Epithelial cell of proximal tubule (primary cell): Measurements from ENCODE around the gene CPVL. TPM values are rescaled to one million over a fixed set of nuclear protein-coding genes. Genes with fewer than 3 reads are reported as not detected.

Source experiments
- DNase-seq: peaks from one replicate; pipeline ENCODE4 v3.0.0-alpha.2; 2011; ENCODE audit warnings: low read depth
- H3K4me3 ChIP-seq: 2 replicates; pipeline ENCODE4 v1.5.1; 2011; ENCODE audit warnings: low read depth, mild to moderate bottlenecking, low read length
- total RNA-seq: library from RNA; depleted of rRNA; stranded (reverse); fragments of >200 nt; gene quantifications from 2 replicates; pipeline ENCODE4 v1.2.3, GENCODE V29; 2015
- TF ChIP-seq, protein P1 (sequence below): conservative IDR thresholded peaks from 2 replicates; pipeline ENCODE4 v1.5.1; 2012; ENCODE audit warnings: low read depth, mild to moderate bottlenecking, low read length

The CPVL gene
- total RNA-seq, 1 donor from 2014 or later = 12.0 TPM

DNA sequence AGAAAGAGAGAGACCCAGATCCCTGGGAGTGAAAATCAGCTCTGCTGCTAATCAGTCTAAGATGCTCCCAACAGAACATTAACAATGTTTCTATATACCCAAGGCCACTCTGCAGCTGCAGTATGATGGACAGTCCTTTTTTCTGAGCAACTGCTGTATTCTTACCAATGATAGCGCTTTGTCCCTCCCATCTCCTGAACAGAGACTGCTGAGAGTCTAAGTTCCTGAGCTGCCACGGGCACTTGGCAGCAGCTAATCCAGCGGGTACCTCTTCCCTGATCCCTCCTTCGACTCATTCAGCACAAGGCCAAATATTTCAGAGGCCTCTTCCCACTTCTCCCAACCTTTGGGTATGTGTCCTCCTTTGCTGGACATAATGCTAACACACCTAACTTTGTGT lies 7.7 kb downstream of the CPVL start:
- TF ChIP-seq, protein P1, sequence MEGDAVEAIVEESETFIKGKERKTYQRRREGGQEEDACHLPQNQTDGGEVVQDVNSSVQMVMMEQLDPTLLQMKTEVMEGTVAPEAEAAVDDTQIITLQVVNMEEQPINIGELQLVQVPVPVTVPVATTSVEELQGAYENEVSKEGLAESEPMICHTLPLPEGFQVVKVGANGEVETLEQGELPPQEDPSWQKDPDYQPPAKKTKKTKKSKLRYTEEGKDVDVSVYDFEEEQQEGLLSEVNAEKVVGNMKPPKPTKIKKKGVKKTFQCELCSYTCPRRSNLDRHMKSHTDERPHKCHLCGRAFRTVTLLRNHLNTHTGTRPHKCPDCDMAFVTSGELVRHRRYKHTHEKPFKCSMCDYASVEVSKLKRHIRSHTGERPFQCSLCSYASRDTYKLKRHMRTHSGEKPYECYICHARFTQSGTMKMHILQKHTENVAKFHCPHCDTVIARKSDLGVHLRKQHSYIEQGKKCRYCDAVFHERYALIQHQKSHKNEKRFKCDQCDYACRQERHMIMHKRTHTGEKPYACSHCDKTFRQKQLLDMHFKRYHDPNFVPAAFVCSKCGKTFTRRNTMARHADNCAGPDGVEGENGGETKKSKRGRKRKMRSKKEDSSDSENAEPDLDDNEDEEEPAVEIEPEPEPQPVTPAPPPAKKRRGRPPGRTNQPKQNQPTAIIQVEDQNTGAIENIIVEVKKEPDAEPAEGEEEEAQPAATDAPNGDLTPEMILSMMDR = no peak
- no peak overlapping the region for H3K4me3 ChIP-seq
- no peak for DNase-seq

DNA sequence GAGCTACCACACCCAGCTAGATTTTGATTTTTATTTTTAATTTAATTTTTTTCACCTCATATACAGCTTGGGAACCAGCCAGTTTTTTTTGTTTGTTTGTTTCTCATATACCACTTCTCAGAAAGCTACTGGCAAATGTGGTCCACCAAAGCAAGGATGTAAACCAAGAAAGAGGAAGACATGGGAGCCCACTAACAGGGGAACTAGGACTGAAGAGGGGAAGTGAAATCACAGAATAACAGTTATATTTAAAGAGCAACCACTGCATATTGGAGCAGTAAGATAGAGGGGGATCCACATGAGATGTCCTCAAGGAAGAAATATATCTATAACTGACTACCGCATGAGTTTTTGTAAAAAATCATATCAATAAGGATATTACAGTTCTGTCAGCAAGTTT lies 10.5 kb downstream of the CPVL start:
- TF ChIP-seq, protein P1 = no peak
- H3K4me3 ChIP-seq = no peak overlapping the region
- no peak for DNase-seq

DNA sequence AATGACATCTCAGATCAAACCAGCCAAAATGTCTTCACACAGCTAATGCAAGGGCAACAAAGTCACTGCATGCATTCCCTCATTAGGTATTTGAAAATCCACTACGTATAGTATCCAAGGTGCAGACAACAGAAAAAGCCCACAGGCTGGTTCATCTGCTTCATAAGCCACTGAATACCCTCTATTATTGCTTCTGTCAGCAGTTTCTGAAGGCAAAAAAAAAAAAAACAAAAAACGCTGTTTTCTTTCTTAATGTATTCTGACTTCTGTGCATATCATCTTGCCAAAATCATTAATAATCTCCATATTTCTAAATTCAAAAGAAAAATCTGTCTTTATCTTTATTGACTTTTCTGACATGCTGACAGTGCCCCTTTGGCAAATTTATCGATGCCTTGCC lies 13.4 kb downstream of the CPVL start:
- H3K4me3 ChIP-seq = no peak overlapping the region
- no peak for DNase-seq
- TF ChIP-seq, protein P1 = no peak

DNA sequence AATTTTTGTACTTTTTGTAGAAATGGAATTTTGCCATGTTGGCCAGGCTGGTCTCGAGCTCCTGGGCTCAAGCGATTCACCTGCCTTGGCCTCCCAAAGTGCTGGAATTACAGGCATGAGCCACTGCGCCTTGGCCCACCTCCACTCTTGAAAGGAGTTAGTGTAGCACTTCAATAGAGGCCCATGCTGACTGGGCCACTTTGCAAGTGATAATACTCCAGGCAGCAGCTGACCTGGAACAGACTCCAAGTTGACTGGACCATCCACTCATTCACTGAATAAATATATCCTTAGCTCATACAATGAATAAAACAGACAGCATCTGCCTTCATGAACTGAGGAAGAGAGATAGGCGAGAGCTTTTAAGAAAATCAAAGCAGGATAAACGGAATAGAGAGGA lies 14.7 kb downstream of the CPVL start:
- DNase-seq = no peak
- no peak overlapping the region for H3K4me3 ChIP-seq
- TF ChIP-seq, protein P1 = no peak

DNA sequence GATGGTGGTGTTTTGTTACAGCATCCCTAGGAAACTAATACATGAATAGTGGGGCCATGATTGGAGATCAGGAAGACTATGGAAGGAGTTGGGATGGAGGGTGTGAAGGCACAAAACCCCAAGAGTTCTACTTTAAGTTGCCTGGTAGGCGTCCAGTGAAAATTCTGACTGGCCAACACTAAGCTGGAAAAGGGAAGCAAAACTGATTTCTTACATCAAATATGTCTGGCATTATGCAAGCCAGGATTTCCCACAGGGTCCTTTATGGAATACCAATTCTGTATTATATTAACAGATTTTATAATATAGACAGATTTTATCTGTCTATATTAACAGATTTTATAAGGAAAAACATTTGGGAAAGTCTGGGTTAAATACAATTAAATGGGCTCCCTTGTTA lies 16.2 kb downstream of the CPVL start:
- TF ChIP-seq, protein P1 = no peak
- H3K4me3 ChIP-seq = no peak overlapping the region
- no peak for DNase-seq

DNA sequence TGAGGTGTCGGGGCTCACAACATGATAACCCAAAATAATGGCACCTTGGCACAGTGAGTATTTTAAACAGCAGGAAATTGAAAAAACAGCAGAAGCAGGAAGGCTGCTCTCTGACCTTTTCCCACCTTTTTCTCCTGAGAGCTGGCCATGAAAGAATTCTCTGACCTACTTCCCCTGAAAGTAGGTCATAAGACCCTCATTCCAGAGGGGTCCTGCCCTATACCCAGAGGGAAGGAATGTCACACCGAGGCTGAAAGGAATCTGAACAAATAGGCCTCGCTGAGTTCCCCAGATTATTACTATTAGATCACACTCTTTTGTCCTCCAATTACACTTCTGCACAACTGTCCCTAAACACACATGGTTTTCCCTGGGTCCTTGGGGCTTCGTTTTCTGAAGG lies 18.8 kb downstream of the CPVL start:
- TF ChIP-seq, protein P1 = no peak
- no peak for DNase-seq
- H3K4me3 ChIP-seq = no peak overlapping the region

DNA sequence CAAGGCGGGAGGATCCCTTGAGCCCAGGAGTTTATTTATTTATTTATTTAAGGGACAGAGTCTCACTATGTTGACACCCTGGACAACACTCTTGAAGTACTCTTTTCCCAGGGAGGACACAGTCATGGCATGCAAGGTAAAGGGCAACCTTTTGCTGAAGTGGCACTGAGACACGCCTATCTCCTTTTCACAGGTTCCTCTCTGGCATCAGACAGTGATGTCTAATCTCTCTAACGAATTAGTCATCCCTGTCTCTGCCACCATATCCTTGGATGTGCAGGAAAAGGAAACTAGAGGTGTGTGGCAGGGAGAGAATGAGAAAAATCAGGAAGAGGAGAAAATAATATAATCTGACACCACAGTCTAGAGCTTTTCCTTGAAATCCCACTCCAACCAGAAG lies 19.5 kb downstream of the CPVL start:
- TF ChIP-seq, protein P1 = no peak
- DNase-seq = no peak
- H3K4me3 ChIP-seq = no peak overlapping the region
